Mesenchymal stem cell (in vitro differentiated cells and primary cell): ENCODE data around the gene SLC16A4.
A peak's percentile ranks its signal among the peaks of the same experiment; 100 is the strongest.

Source experiments
- DNase-seq: peaks from one replicate; pipeline ENCODE4 v3.0.0-alpha.2; 2013
- H2AFZ ChIP-seq: one replicate; pipeline ENCODE4 v1.6.1; 2013; ENCODE audit warnings: low read depth, mild to moderate bottlenecking, control low read depth, inconsistent platforms, low read length, moderate library complexity
- H2AK5ac ChIP-seq: 2 replicates; pipeline ENCODE4 v1.6.1; 2013; ENCODE audit warnings: low read length, moderate library complexity, mild to moderate bottlenecking, inconsistent platforms; ENCODE audit not compliant: severe bottlenecking
- H2BK120ac ChIP-seq: one replicate; pipeline ENCODE4 v1.6.1; 2013; ENCODE audit warnings: low read depth, mild to moderate bottlenecking, inconsistent platforms, low read length, moderate library complexity
- H2BK12ac ChIP-seq, 2 experiments: one replicate each; pipeline ENCODE4 v1.6.1; 2013; ENCODE audit warnings: inconsistent platforms in 2 of 2, low read length in 2 of 2, mild to moderate bottlenecking in 2 of 2, moderate library complexity in 2 of 2, control low read depth in 1 of 2
- H2BK15ac ChIP-seq: one replicate; pipeline ENCODE4 v1.6.1; 2013; ENCODE audit warnings: mild to moderate bottlenecking, low read depth, inconsistent platforms; ENCODE audit not compliant: poor library complexity, severe bottlenecking
- H2BK5ac ChIP-seq: 2 replicates; pipeline ENCODE4 v1.6.1; 2013; ENCODE audit warnings: low read depth, mild to moderate bottlenecking, low read length, control low read depth, inconsistent platforms; ENCODE audit not compliant: poor library complexity, severe bottlenecking
- H3K14ac ChIP-seq, 2 experiments: one replicate each; pipeline ENCODE4 v1.6.1; 2013; ENCODE audit warnings: inconsistent platforms in 2 of 2, low read length in 2 of 2, control low read depth in 1 of 2, mild to moderate bottlenecking in 1 of 2, moderate library complexity in 1 of 2
- H3K18ac ChIP-seq, 2 experiments: one replicate each; pipeline ENCODE4 v1.6.1; 2013; ENCODE audit warnings: inconsistent platforms in 2 of 2, low read length in 2 of 2, control low read depth in 1 of 2, low read depth in 1 of 2, mild to moderate bottlenecking in 1 of 2
- H3K23ac ChIP-seq, 2 experiments: one replicate each; pipeline ENCODE4 v1.6.1; 2013; ENCODE audit warnings: inconsistent platforms in 2 of 2, low read length in 2 of 2, mild to moderate bottlenecking in 2 of 2, moderate library complexity in 2 of 2, control low read depth in 1 of 2
- H3K27ac ChIP-seq: 2 replicates; pipeline ENCODE4 v1.5.1; 2013; ENCODE audit warnings: mild to moderate bottlenecking, moderate library complexity, low read length, control low read depth, inconsistent platforms; ENCODE audit not compliant: poor library complexity, severe bottlenecking
- H3K27me3 ChIP-seq, 2 experiments: 2 replicates each; pipeline versions ENCODE4 v1.6.1 to v1.7.0; 2013; ENCODE audit warnings: low read length in 2 of 2, mild to moderate bottlenecking in 2 of 2, moderate library complexity in 2 of 2, control low read depth in 1 of 2, inconsistent platforms in 1 of 2; ENCODE audit not compliant: control insufficient read depth in 1 of 2, insufficient read depth in 1 of 2
- H3K36me3 ChIP-seq, 2 experiments: 2 replicates each; pipeline versions ENCODE4 v1.6.1 to v1.7.0; 2013; ENCODE audit warnings: low read length in 2 of 2, control low read depth in 1 of 2, inconsistent platforms in 1 of 2, low read depth in 1 of 2, mild to moderate bottlenecking in 1 of 2; ENCODE audit not compliant: insufficient read depth in 2 of 2, control insufficient read depth in 1 of 2
- H3K4ac ChIP-seq, 2 experiments: one replicate each; pipeline ENCODE4 v1.6.1; 2013; ENCODE audit warnings: inconsistent platforms in 2 of 2, low read length in 2 of 2, mild to moderate bottlenecking in 2 of 2, moderate library complexity in 2 of 2, control low read depth in 1 of 2, low read depth in 1 of 2
- H3K4me1 ChIP-seq: 2 replicates; pipeline ENCODE4 v1.6.1; 2013; ENCODE audit warnings: low read depth, low read length, control low read depth; ENCODE audit not compliant: control insufficient read depth, insufficient read depth
- H3K4me2 ChIP-seq: 2 replicates; pipeline ENCODE4 v1.6.1; 2013; ENCODE audit warnings: low read length, mild to moderate bottlenecking, inconsistent platforms; ENCODE audit not compliant: poor library complexity, severe bottlenecking
- H3K4me3 ChIP-seq, 2 experiments: 2 replicates each; pipeline versions ENCODE4 v1.5.1 to v1.7.0; 2013; ENCODE audit warnings: low read length in 2 of 2, mild to moderate bottlenecking in 2 of 2, control low read depth in 1 of 2, low read depth in 1 of 2; ENCODE audit not compliant: insufficient read depth in 1 of 2
- H3K79me1 ChIP-seq: replicated peaks from 2 replicates; pipeline ENCODE4 v1.6.1; 2013; ENCODE audit warnings: mild to moderate bottlenecking, control low read depth, low read length, inconsistent platforms; ENCODE audit not compliant: poor library complexity, severe bottlenecking
- H3K9ac ChIP-seq: 2 replicates; pipeline ENCODE4 v1.7.0; 2013; ENCODE audit warnings: mild to moderate bottlenecking, low read length, moderate library complexity
- H3K9me3 ChIP-seq: 2 replicates; pipeline ENCODE4 v1.7.0; 2013; ENCODE audit warnings: mild to moderate bottlenecking, low read length; ENCODE audit not compliant: control insufficient read depth
- H4K8ac ChIP-seq: one replicate; pipeline ENCODE4 v1.6.1; 2013; ENCODE audit warnings: inconsistent platforms, mild to moderate bottlenecking, low read length, moderate library complexity
- H4K91ac ChIP-seq: one replicate; pipeline ENCODE4 v1.6.1; 2013; ENCODE audit warnings: mild to moderate bottlenecking, low read length, inconsistent platforms
- WGBS: methylation state at CpG from one replicate; pipeline ENCODE4 v1.1.7; 2013; ENCODE audit warnings: mixed read lengths; 5-methylcytosine and 5-hydroxymethylcytosine counted together

SLC16A4 gene

DNA sequence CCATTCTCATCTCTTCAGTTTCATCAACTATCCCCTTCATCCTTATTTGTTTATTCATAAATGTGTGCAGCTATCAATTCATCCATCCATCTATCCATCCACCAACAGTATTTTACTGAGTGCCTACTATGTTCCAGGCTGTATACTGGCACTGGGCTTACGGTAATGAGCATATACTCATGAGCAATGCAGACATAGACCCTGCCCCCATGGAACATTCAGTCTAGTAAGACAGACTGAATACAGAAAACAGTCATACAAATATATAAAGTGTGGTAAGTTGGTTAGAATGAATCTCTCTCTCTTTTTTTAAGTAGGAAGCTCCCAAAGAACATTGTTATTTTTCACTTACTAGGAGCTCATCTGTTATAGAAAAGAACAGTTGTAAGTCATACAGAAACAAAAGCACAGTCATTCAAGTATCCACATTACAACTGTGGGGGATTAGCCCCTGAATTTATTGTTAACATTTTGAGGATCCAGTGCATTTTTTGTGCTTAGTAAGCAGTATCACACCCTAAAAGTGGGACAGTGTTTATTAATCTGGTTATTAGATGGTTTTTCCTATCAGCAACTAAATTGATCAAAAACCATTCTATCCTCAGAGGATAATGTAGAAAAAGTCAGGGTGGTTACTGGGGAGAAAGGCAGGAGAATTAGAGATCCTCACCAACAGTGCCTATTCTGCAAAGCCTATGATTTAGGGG lies 3.6 kb downstream of the SLC16A4 start:
- H3K79me1 ChIP-seq: peaks cover 17% of the 10 kb centered on the region
- H2AFZ ChIP-seq: no peak overlapping the region
- no peak overlapping the region for H3K4me3 ChIP-seq
- H2BK12ac ChIP-seq: no peak overlapping the region
- 100% methylated on average over 1 of the region's 1 CpG for WGBS
- DNase-seq: no peak
- no peaks in the 10 kb centered on the region for H3K27me3 ChIP-seq
- no peak overlapping the region for H3K4ac ChIP-seq
- no peak overlapping the region for H3K9ac ChIP-seq
- no peak overlapping the region for H3K27ac ChIP-seq
- no peaks in the 10 kb centered on the region for H3K9me3 ChIP-seq
- peaks cover 4 to 38% of the 10 kb centered on the region in 2 experiments for H3K36me3 ChIP-seq
- H2BK15ac ChIP-seq: no peak overlapping the region
- no peak overlapping the region for H3K4me2 ChIP-seq
- H2AK5ac ChIP-seq: no peak overlapping the region
- no peak overlapping the region for H4K8ac ChIP-seq
- H3K23ac ChIP-seq: no peak overlapping the region
- peaks cover 4% of the 10 kb centered on the region for H3K4me1 ChIP-seq
- H2BK120ac ChIP-seq: no peak overlapping the region
- H3K18ac ChIP-seq: no peak overlapping the region
- no peak overlapping the region for H4K91ac ChIP-seq
- H2BK5ac ChIP-seq: no peak overlapping the region
- H3K14ac ChIP-seq: no peak overlapping the region

- H2BK5ac ChIP-seq: no peak overlapping the region
- H3K4me2 ChIP-seq: no peak overlapping the region
- no peak overlapping the region for H3K23ac ChIP-seq
- no peak overlapping the region for H3K9ac ChIP-seq
- no CpG with 5 or more reads among the region's 1 CpG for WGBS
- no peak overlapping the region for H3K27ac ChIP-seq
- H3K36me3 ChIP-seq: peaks cover 7 to 38% of the 10 kb centered on the region in 2 experiments
- H4K91ac ChIP-seq: no peak overlapping the region
- H4K8ac ChIP-seq: no peak overlapping the region
- no peaks in the 10 kb centered on the region for H3K9me3 ChIP-seq
- no peak overlapping the region for H2AK5ac ChIP-seq
- H2AFZ ChIP-seq: no peak overlapping the region
- H3K4me3 ChIP-seq: no peak overlapping the region
- peaks cover 17% of the 10 kb centered on the region for H3K79me1 ChIP-seq
- DNase-seq: no peak
- no peak overlapping the region for H2BK12ac ChIP-seq
- H2BK120ac ChIP-seq: no peak overlapping the region
- H3K14ac ChIP-seq: no peak overlapping the region
- H3K27me3 ChIP-seq: no peaks in the 10 kb centered on the region
- peaks cover 3% of the 10 kb centered on the region for H3K4me1 ChIP-seq
- H3K4ac ChIP-seq: no peak overlapping the region
- no peak overlapping the region for H2BK15ac ChIP-seq
- no peak overlapping the region for H3K18ac ChIP-seq
Observed at GRCh38 chr1:110385369-110385768, 5.5 kb downstream of the SLC16A4 start.

- H3K9ac ChIP-seq: peak overlapping the region; percentile 84
- H3K4ac ChIP-seq: no peak overlapping the region
- no peak overlapping the region for H3K4me3 ChIP-seq
- DNase-seq: no peak
- H3K18ac ChIP-seq: no peak overlapping the region
- H3K27ac ChIP-seq: no peak overlapping the region
- 97% methylated on average over 16 of the region's 19 CpGs for WGBS
- H3K14ac ChIP-seq: no peak overlapping the region
- H2AFZ ChIP-seq: no peak overlapping the region
- H3K79me1 ChIP-seq: peaks cover 17% of the 10 kb centered on the region
- H3K9me3 ChIP-seq: no peaks in the 10 kb centered on the region
- H2BK5ac ChIP-seq: no peak overlapping the region
- H3K27me3 ChIP-seq: no peaks in the 10 kb centered on the region
- no peak overlapping the region for H3K23ac ChIP-seq
- no peak overlapping the region for H4K8ac ChIP-seq
- H2AK5ac ChIP-seq: no peak overlapping the region
- peaks cover 1% of the 10 kb centered on the region for H3K4me1 ChIP-seq
- no peak overlapping the region for H4K91ac ChIP-seq
- no peak overlapping the region for H2BK15ac ChIP-seq
- H2BK12ac ChIP-seq: no peak overlapping the region
- peaks cover 9 to 42% of the 10 kb centered on the region in 2 experiments for H3K36me3 ChIP-seq
- no peak overlapping the region for H3K4me2 ChIP-seq
- H2BK120ac ChIP-seq: no peak overlapping the region
Observed at GRCh38 chr1:110384581-110385321, 6.1 kb downstream of the SLC16A4 start.

DNA sequence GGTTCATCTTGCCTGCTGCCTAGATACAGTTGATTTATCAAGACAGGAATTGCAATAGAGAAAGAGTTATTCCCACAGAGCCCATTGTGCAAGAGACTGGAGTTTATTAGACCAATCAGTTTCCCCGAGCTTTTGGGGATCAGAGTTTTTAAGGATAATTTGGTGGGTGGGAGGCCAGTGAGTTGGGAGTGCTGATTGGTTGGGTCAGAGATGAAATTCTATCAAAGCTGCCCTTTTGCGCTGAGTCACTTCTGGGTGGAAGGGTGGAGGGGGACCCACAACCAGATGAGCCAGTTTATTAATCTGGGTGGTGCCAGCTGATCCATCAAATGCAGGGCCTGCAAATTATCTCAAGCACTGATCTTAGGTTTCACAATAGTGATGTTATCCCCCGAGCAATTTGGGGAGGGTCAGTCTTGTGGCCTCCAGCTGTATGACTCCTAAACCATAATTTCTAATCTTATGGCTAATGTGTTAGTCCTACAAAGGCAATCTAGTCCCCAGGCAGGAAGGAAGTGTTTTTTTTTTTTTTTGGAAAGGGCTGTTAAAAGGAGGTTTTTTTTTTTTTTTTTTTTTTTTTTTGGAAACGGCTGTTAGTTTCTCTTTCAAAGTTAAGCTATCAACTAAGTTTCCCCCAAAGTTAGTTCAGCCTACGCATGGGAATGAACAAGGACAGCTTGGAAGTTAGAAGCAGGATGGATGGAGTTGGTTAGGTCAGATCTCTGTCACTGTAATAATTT lies 7.4 kb downstream of the SLC16A4 start:
- Histone ChIP-seq H3K23ac (no peak overlapping the region), H4K91ac (no peak overlapping the region), H3K4me3 (peak overlapping the region in 1 of 2 experiments; percentile 34), H2BK120ac (no peak overlapping the region), H3K79me1 (peaks cover 20% of the 10 kb centered on the region), H3K4me2 (no peak overlapping the region), H3K18ac (no peak overlapping the region), H3K4ac (no peak overlapping the region), H4K8ac (no peak overlapping the region), H2BK12ac (no peak overlapping the region), H3K36me3 (peaks cover 11 to 49% of the 10 kb centered on the region in 2 experiments), H2AFZ (no peak overlapping the region), H3K27me3 (no peaks in the 10 kb centered on the region), H2AK5ac (no peak overlapping the region), H3K4me1 (peaks cover 1% of the 10 kb centered on the region), H3K9ac (peak overlapping the region; percentile 84), H3K9me3 (no peaks in the 10 kb centered on the region), H3K27ac (no peak overlapping the region), H2BK15ac (no peak overlapping the region), H2BK5ac (no peak overlapping the region), H3K14ac (no peak overlapping the region)
- 99% methylated on average over 4 of the region's 5 CpGs for WGBS
- no peak for DNase-seq
